ENCODE measurements around the gene ERVK3-1. TPM values are rescaled to one million over a fixed set of nuclear protein-coding genes. Genes with fewer than 3 reads are reported as not detected.
A peak's percentile ranks its signal among the peaks of the same experiment; 100 is the strongest.

Gene ERVK3-1
- total and polyA plus RNA-seq, 2 of the 13 experiments (the other 11 are each of a cell fraction or from before 2014, with no cell fraction given), result 28.5 to 38.7 TPM

DNA sequence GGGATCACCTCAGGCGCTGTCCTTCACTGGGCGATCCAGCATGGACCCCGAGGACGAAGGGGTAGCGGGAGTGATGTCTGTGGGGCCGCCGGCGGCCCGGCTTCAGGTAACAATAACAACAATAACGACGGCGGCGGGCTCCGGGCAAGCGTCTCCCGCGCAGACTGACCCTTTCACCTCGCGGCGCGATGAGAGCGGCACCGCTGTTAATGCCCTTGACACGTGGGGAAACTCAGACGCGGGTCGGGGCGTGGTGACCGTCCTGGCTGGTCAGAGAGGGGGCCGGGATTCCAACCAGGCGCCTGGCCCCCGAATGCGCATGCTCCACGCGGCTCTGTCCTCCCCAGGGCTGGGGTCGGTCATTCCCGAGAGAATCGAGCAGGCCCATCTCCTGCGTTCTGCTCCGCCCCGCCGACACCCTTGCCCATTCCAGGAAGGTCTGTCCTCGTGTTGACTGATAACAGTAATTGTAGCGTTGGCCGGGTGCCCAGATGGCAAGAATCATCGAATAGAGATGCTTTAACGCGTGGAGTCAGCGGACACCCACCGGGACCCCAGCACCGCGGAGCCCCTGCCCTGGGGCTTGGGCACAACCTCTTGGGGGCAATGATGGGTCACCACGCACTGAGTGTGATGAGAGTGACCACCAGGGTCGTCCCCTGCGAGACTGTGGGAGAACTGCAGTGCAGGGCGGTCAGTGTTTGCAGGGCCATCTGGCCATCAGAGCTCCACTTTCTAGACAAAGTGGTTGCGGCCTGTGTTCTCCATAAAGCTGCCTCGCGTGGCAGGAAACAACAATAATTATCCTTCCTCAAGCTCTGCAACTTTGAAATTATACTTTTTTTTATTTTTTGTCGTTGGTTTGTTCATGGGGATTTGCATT, 25.9 kb upstream of the ERVK3-1 start (continued):
- peak; percentile 56; the same call in 1 of the 2 replicates for TF ChIP-seq HIVEP1 (CRISPR knock-in tag; IDR thresholded peaks at IDR 0.05)
- no peak for TF ChIP-seq TAF1 (CRISPR knock-in tag; IDR thresholded peaks at IDR 0.05)
- TF ChIP-seq SMAD3 (CRISPR knock-in tag; IDR thresholded peaks at IDR 0.05), result no peak
- TF ChIP-seq ZNF136 (CRISPR knock-in tag; IDR thresholded peaks at IDR 0.05; ENCODE audit: low read depth), result 0 out of 2 replicates have a peak, but pooled peaks have one; percentile 54

DNA sequence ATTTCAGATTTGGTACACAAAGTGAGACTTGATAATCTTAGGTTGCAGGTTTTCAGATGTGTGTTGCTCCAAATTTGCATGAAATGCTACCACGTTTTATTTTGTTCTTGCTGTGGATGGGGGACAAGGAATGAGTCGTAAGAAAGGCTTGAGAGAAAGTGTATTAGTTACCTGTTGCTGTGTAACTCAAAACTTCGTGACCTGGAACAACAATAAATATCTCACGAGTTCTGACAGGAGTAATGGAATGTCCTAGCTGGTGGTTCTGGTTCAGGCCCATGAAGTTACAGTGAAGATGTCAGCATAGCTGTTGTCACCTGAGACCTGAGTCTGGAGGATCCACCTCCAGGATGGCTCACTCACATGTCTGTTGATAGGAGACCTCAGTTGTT, 25.3 kb upstream of the ERVK3-1 start:
- no peaks in the 10 kb centered on the region for H4K20me1 ChIP-seq (ENCODE audit: insufficient read depth, low read length)
- peaks cover 5 to 6% of the 10 kb centered on the region in 2 experiments; a peak in 4 of 5 replicates for H3K36me3 ChIP-seq (replicated peaks in 1 of 2; ENCODE audit: control insufficient read depth in 1 of 2, insufficient read depth in 2 of 2, low read length in 2 of 2)
- intact Hi-C loops (cut with micrococcal nuclease; ENCODE audit: unreplicated experiment), result no loop called here
- no peak for ATAC-seq
- H3K4me3 ChIP-seq (replicated peaks in 1 of 3; ENCODE audit: insufficient read depth in 1 of 3, low read depth in 2 of 3, low read length in 3 of 3), result peak overlapping the region; percentile 85 to 96 (median 96)
- FAIRE-seq, result no peak
- H3K4me1 ChIP-seq (ENCODE audit: insufficient read depth, low read length), result peaks cover 37% of the 10 kb centered on the region
- ChIA-PET POLR2A (interaction anchor here (0.7 to 1.2 kb wide), 3 partner anchors 47 to 277 kb away, joined by 3 to 4 read pairs (median 3); partner anchors contain the start of genes ZNF606 and ZSCAN22), CTCF (ENCODE audit: low intra/inter-chr PET ratio, low total read pairs) (no interaction called here)
- BruUV-seq (replicated peaks), result no TSS peak
- 86% methylated on average over 4 of the region's 4 CpGs for WGBS (ENCODE audit: low lambda C conversion rate)
- H3K27ac ChIP-seq (ENCODE audit: extremely low read length, insufficient read depth, low read length), result no peak overlapping the region
- no peaks in the 10 kb centered on the region; the same call in 1 of the 2 replicates for H3K9me3 ChIP-seq (ENCODE audit: low read length)
- no peaks in the 10 kb centered on the region; a peak in 1 of 5 replicates for H3K27me3 ChIP-seq (ENCODE audit: control insufficient read depth in 1 of 2, insufficient read depth in 2 of 2, low read length in 2 of 2)
- DNase-seq (ENCODE audit: low spot score), result no peak
- TF ChIP-seq, protein P1, sequence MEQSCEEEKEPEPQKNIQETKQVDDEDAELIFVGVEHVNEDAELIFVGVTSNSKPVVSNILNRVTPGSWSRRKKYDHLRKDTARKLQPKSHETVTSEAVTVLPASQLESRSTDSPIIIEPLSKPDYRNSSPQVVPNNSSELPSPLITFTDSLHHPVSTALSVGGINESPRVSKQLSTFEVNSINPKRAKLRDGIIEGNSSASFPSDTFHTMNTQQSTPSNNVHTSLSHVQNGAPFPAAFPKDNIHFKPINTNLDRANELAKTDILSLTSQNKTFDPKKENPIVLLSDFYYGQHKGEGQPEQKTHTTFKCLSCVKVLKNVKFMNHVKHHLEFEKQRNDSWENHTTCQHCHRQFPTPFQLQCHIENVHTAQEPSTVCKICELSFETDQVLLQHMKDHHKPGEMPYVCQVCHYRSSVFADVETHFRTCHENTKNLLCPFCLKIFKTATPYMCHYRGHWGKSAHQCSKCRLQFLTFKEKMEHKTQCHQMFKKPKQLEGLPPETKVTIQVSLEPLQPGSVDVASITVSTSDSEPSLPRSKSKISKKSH (CRISPR knock-in tag; IDR thresholded peaks at IDR 0.05; ENCODE audit: borderline replicate concordance), result no peak
- TF ChIP-seq ZNF460 (CRISPR knock-in tag; IDR thresholded peaks at IDR 0.05; ENCODE audit: borderline replicate concordance), result no peak
- TF ChIP-seq ZNF468 (CRISPR knock-in tag; IDR thresholded peaks at IDR 0.05), result no peak
- TF ChIP-seq ZNF331 (CRISPR knock-in tag; IDR thresholded peaks at IDR 0.05), result no peak
- no peak for TF ChIP-seq DNMT1 (CRISPR knock-in tag; IDR thresholded peaks at IDR 0.05)
- no peak for TF ChIP-seq BRD4 (CRISPR knock-in tag; IDR thresholded peaks at IDR 0.05)
- TF ChIP-seq, protein P2, sequence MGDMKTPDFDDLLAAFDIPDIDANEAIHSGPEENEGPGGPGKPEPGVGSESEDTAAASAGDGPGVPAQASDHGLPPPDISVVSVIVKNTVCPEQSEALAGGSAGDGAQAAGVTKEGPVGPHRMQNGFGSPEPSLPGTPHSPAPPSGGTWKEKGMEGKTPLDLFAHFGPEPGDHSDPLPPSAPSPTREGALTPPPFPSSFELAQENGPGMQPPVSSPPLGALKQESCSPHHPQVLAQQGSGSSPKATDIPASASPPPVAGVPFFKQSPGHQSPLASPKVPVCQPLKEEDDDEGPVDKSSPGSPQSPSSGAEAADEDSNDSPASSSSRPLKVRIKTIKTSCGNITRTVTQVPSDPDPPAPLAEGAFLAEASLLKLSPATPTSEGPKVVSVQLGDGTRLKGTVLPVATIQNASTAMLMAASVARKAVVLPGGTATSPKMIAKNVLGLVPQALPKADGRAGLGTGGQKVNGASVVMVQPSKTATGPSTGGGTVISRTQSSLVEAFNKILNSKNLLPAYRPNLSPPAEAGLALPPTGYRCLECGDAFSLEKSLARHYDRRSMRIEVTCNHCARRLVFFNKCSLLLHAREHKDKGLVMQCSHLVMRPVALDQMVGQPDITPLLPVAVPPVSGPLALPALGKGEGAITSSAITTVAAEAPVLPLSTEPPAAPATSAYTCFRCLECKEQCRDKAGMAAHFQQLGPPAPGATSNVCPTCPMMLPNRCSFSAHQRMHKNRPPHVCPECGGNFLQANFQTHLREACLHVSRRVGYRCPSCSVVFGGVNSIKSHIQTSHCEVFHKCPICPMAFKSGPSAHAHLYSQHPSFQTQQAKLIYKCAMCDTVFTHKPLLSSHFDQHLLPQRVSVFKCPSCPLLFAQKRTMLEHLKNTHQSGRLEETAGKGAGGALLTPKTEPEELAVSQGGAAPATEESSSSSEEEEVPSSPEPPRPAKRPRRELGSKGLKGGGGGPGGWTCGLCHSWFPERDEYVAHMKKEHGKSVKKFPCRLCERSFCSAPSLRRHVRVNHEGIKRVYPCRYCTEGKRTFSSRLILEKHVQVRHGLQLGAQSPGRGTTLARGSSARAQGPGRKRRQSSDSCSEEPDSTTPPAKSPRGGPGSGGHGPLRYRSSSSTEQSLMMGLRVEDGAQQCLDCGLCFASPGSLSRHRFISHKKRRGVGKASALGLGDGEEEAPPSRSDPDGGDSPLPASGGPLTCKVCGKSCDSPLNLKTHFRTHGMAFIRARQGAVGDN (CRISPR knock-in tag; IDR thresholded peaks at IDR 0.05), result no peak
- TF ChIP-seq ZSCAN31 (CRISPR knock-in tag; IDR thresholded peaks at IDR 0.05; ENCODE audit: low read depth), result no peak
- no peak for TF ChIP-seq TAF1 (CRISPR knock-in tag; IDR thresholded peaks at IDR 0.05)
- TF ChIP-seq ZNF343 (CRISPR knock-in tag; IDR thresholded peaks at IDR 0.05), result no peak
- peaks cover 56% of the 10 kb centered on the region for H3K79me2 ChIP-seq (ENCODE audit: insufficient read depth, low read length)
- H2AFZ ChIP-seq (ENCODE audit: low read length), result no peak overlapping the region
- H3K4me2 ChIP-seq (ENCODE audit: low read depth, low read length), result peak overlapping the region; percentile 95
- in situ Hi-C loops (cut with HindIII; ENCODE audit: extremely low pct_ligation_motif_present, low pct_unique_long_range_greater_than_20kb), result no loop called here
- peak overlapping the region; percentile 93 for H3K9ac ChIP-seq (ENCODE audit: insufficient read depth, low read depth, low read length)
